HG02571 (cell line): Measurements from ENCODE around the gene OPCML.

Experiments
- ATAC-seq: cut with Tn5 transposase; IDR thresholded peaks from one replicate; pipeline ENCODE4 v1.9.1; 2021; ENCODE audit warnings: mild to moderate bottlenecking, moderate library complexity; ENCODE audit not compliant: unreplicated experiment

Gene OPCML

GRCh38 chr11:133047036-133047770 lies 485.1 kb downstream of the OPCML start:
- ATAC-seq: no peak

- no peak for ATAC-seq
Measured at GRCh38 chr11:133046252-133046651, 486.0 kb downstream of the OPCML start.

GRCh38 chr11:133041928-133042882 lies 490.1 kb downstream of the OPCML start:
- ATAC-seq: no peak

GRCh38 chr11:133041181-133041580 lies 491.1 kb downstream of the OPCML start:
- no peak for ATAC-seq

- ATAC-seq: no peak
Measured at GRCh38 chr11:133040289-133040900, 491.9 kb downstream of the OPCML start.

GRCh38 chr11:133038850-133039249 lies 493.5 kb downstream of the OPCML start:
- ATAC-seq: no peak

GRCh38 chr11:133034929-133035328 lies 497.4 kb downstream of the OPCML start:
- ATAC-seq: no peak

- no peak for ATAC-seq
Measured at GRCh38 chr11:133029107-133029506, 503.2 kb downstream of the OPCML start.

GRCh38 chr11:133026952-133027351 lies 505.3 kb downstream of the OPCML start:
- no peak for ATAC-seq

- ATAC-seq: no peak
Measured at GRCh38 chr11:133024301-133024700, 508.0 kb downstream of the OPCML start.

- ATAC-seq: no peak
Measured at GRCh38 chr11:133023232-133023631, 509.1 kb downstream of the OPCML start.

GRCh38 chr11:133021553-133021952 lies 510.7 kb downstream of the OPCML start:
- no peak for ATAC-seq

- ATAC-seq: no peak
Measured at GRCh38 chr11:133020372-133020714, 512.0 kb downstream of the OPCML start.

- ATAC-seq: no peak
Measured at GRCh38 chr11:133019545-133020371, 512.5 kb downstream of the OPCML start.

GRCh38 chr11:133015457-133015856 lies 516.8 kb downstream of the OPCML start:
- no peak for ATAC-seq

- ATAC-seq: no peak
Measured at GRCh38 chr11:133014337-133014736, 518.0 kb downstream of the OPCML start.

GRCh38 chr11:133012803-133013202 lies 519.5 kb downstream of the OPCML start:
- ATAC-seq: no peak

- ATAC-seq: no peak
Measured at GRCh38 chr11:133011604-133012003, 520.7 kb downstream of the OPCML start.

GRCh38 chr11:133007027-133007584 lies 525.2 kb downstream of the OPCML start:
- ATAC-seq: no peak

GRCh38 chr11:133004369-133004768 lies 527.9 kb downstream of the OPCML start:
- no peak for ATAC-seq
